Fibroblast of the aortic adventitia (primary cell): Measurements from ENCODE around the gene FRS2. TPM values are rescaled to one million over a fixed set of nuclear protein-coding genes. Genes with fewer than 3 reads are reported as not detected.

Source experiments
- DNase-seq: peaks from one replicate; pipeline ENCODE4 v3.0.0-alpha.2; 2010; ENCODE audit warnings: low read depth
- H3K4me3 ChIP-seq: 2 replicates; pipeline ENCODE4 v1.5.1; 2011; ENCODE audit warnings: low read depth, mild to moderate bottlenecking, control low read depth, low read length, moderate library complexity
- CTCF ChIP-seq: IDR thresholded peaks from 2 replicates; pipeline ENCODE4 v1.5.1; 2011; ENCODE audit warnings: mild to moderate bottlenecking, low read length, control low read depth, inconsistent platforms; ENCODE audit not compliant: insufficient read depth
- total RNA-seq: library from RNA; depleted of rRNA; stranded (reverse); fragments of >200 nt; gene quantifications from 2 replicates; pipeline ENCODE4 v1.2.3, GENCODE V29; 2012; ENCODE audit warnings: low replicate concordance

FRS2 gene
- 30.4 and 67.0 TPM in 2 replicates for total RNA-seq

GRCh38 chr12:69470189-69471075 lies at the start of gene FRS2:
Gene FRS2, plus strand, starts transcription at chr12:69470388. Its CDS starts 98,643 bp downstream, at chr12:69569031.
- peak; percentile 32 for TF ChIP-seq CTCF
- DNase-seq: peak; percentile 88
- H3K4me3 ChIP-seq: peak within 1 kb of the TSS; percentile 91

DNA sequence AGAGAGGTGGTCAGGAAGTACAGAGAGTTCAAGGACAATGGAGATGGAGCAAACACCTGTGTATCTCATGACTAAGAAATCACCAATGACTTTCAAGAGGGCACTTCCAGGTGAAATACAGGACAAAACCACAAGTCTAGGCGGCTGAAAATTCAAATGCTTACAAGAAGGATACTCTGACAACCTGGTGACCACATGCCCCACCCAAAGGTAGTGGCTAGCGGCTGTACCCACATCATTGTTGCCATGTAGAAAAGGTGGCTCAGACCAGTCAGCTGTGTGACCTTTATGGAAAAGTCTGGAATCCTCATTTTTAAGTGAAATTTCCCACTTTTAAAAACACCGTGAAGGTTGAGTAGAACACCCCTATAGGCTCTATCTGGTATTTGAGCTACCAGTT lies 48.6 kb upstream of the FRS2 start:
- H3K4me3 ChIP-seq: no peak overlapping the region
- no peak for TF ChIP-seq CTCF
- DNase-seq: no peak

DNA sequence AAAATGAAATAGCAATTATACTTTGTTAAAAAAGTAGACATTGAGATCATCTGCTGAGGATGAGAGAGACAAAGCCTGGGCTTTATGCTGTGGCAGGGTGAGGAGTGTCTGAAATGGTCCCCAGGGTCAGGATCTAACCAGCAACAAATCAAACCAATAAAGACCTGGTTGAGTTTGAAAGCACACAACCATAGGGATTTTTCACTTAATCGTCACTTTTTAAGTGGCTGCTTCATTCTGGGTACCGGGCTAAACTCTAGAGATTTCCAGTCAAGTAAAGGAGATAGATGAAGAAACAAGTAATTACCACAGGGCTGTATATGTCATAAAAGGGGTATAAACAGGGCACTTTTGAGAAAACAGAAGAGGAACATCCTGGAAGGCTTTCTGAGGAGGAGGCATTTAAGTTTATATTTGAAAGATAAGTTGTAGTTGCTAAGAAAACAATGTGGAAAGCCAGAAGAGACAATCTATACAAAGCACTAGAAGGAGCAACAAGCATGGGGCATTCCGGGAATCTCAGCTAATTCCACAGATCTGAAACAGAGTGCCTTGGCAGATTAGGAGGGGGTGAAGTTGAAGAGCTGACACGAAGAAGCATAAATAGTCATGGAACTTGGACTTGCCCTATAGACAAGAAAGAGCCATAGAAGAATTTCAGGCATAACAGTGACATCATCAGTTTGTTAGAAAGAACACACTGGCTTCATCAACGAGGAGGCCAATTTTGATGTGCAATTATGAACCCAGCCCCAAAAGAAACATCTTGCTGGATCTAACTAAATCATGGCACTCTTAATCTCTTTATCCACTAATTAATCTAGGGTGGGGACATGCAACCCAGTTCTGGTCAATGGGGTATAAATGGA lies 46.9 kb upstream of the FRS2 start:
- no peak for TF ChIP-seq CTCF
- peak; percentile 13 for DNase-seq

GRCh38 chr12:69425417-69425816 lies 44.8 kb upstream of the FRS2 start:
- TF ChIP-seq CTCF: no peak
- no peak for DNase-seq
- no peak overlapping the region for H3K4me3 ChIP-seq

More for the DNA sequence above, 46.9 kb upstream of the FRS2 start:
- H3K4me3 ChIP-seq: no peak overlapping the region

DNA sequence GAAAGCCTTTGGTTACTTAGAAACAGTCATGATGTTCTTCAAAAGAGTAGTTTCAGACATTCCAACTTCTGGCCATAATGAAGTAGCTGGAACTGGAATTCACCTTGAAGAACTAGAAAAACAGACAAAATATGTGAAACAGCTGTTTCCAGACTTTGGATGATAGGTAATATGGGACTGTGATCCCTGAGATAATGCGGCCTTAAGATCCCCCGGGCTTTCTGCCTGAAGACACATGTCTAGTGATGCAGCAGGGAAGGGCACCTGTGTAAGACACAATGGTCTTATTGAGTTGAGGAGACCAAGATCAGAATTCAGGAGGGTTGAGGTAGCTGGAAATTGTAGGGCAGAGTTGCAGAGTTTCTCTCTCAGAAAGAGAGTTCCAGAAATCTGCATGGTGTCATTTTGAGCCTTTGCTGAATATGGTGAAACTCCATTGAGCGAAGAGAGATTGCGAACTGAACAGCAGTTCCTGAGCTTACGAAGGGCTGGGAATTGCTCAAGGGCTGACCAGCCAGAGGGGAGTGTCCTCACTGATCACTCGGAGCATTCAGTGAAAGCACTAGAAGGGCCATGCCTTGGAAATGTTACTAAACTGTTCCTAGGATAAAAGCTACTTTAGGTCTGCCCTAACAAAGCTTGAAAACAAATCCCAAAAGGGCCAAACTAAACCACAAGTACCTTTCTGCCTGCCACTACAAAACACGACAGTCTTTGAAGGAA lies 41.7 kb upstream of the FRS2 start:
- peak; percentile 38 for DNase-seq
- TF ChIP-seq CTCF: no peak

DNA sequence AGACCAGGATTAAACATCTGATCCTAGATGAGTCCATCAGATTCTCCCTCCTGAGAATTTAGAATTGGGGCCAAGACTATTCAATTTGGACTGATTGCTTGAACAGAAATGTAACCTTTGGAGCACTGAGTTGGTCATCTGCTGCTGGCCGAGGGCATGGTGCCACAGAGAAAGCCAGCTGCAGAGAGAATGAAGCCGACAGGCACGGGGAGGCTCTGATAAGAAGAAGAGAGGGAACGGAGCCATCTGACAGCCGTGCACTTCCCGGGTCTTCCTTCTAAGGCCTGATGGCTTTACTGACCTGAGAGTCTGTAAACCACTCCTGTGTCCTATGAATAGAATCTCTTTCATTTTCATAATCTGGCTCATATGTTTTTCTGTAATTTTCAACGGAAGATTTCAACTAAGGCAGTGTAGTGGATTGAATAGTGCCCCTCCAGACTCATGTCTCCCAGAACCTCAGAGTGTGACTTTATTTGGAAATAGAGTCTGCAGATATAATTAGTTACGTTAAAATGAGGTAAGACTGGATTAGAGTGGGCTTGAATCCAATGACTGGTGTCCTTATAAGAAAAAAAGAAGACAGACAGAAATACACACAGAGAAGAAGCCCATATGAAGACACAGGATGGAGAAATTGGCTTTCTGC lies 39.1 kb upstream of the FRS2 start:
- no peak overlapping the region for H3K4me3 ChIP-seq
- DNase-seq: no peak
- no peak for TF ChIP-seq CTCF

More for the DNA sequence above, 41.7 kb upstream of the FRS2 start:
- H3K4me3 ChIP-seq: no peak overlapping the region
